KBM-7 (cell line): Measurements from ENCODE around the gene ASTL.

Experiments
- DNase-seq: peaks from one replicate; pipeline ENCODE4 v3.0.0-alpha.2; 2015
- in situ Hi-C: fragments of 300-500 bp; cut with MboI; formaldehyde crosslinking; loops from 2 replicates; pipeline ENCODE4 v1.14.3; 2020; ENCODE audit warnings: low sequenced_read_pairs, low pct_unique_long_range_greater_than_20kb, mixed read lengths

ASTL gene

GRCh38 chr2:96073170-96073775 lies 65.0 kb downstream of the ASTL start:
- DNase-seq, result no peak
- in situ Hi-C loops, result no loop called here
